ENCODE measurements around the gene PLAAT1.

PLAAT1 gene

GRCh38 chr3:193240850-193241706, at the start of gene PLAAT1:
TSS of gene PLAAT1 (plus strand) at chr3:193241222. CDS start at chr3:193255651, 14,429 bp downstream.
- DNase-seq (ENCODE audit: low read depth): no peak

GRCh38 chr3:193194371-193194770, 46.7 kb upstream of the PLAAT1 start:
- no peak for DNase-seq (ENCODE audit: low read depth)

- DNase-seq (ENCODE audit: low read depth): no peak
These were observed 44.3 kb upstream of the PLAAT1 start for GRCh38 chr3:193196746-193197145.

GRCh38 chr3:193207290-193208273, 33.4 kb upstream of the PLAAT1 start:
- DNase-seq (ENCODE audit: low read depth): no peak

GRCh38 chr3:193210618-193211017, 30.4 kb upstream of the PLAAT1 start:
- no peak for DNase-seq (ENCODE audit: low read depth)

DNA sequence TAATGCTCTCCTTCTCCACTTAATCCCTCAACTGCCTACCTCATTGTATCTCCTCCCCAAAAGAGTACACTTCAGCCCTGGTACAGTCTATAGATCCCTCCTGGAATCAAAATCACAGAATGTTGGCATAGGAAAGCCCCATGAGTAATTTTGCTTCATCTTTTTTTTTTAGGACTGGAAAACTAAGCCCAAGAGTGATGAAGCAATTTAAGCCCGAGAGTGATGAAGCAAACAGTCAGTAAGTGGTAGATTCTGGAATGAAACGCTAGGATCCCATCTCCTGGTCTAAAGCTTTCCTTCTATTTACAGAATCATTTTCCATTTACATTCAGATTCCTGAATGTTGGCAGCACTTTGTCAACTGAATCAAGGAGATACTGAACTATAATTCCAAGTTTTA, 29.8 kb upstream of the PLAAT1 start:
- no peak for DNase-seq (ENCODE audit: low read depth)

DNA sequence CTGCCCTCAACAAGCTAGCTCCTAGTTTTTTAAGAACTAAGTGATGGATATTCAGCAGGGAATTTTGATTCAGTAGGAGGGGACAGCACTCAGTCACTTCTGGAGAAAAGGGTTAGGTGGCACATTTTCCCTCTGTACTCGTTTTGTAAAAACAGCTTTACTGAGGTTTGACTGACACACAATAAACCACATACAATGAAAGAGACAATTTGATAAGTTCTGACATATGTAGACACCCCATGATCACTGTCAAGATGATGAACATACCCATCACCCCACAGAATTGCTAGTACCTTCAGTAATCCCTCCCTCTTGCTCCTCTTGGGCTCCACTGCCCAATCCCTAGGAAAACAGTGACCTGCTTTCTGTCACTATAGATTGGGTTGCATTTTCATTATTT, 29.0 kb upstream of the PLAAT1 start:
- DNase-seq (ENCODE audit: low read depth): no peak

DNA sequence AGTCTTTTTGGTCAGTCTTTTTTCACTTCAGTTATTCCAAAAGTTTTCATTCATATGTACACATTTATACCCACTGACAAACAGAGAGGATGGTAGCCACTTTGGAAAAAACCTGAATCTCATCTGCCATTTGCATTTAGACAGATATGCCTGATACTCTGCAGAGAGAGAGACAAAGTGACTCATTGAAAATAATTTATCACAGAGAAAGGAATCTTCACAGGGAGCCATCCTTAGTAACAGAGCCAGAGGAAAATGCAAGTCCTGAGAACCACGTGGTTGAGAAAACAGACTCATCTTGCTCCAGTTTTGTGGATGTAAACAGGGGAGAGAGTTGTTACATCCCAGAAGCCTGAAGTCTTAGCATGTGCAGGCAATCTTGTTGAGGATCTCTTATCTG, 28.2 kb upstream of the PLAAT1 start:
- DNase-seq (ENCODE audit: low read depth): no peak

GRCh38 chr3:193214445-193214844, 26.6 kb upstream of the PLAAT1 start:
- no peak for DNase-seq (ENCODE audit: low read depth)

GRCh38 chr3:193225302-193226125, 15.5 kb upstream of the PLAAT1 start:
- no peak for DNase-seq (ENCODE audit: low read depth)

DNA sequence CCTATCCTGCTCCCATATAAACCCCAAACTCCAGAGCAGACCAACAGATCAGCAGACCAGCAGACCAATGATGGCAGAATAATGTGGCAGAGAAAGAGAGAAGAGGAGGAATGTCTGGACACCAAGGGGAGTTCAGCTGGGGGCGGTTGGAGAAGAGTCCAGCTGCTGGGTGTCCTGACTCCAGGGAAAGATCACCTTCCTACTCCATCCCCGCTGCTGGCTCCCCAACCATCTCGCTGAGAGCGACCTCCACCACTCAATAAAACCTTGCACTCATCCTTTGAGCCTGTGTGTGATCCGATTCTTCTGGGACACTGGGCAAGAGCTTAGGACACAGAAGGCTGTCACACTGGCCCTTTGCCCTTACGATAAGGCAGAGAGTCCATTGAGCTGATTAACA, 12.8 kb upstream of the PLAAT1 start:
- DNase-seq (ENCODE audit: low read depth): no peak

DNA sequence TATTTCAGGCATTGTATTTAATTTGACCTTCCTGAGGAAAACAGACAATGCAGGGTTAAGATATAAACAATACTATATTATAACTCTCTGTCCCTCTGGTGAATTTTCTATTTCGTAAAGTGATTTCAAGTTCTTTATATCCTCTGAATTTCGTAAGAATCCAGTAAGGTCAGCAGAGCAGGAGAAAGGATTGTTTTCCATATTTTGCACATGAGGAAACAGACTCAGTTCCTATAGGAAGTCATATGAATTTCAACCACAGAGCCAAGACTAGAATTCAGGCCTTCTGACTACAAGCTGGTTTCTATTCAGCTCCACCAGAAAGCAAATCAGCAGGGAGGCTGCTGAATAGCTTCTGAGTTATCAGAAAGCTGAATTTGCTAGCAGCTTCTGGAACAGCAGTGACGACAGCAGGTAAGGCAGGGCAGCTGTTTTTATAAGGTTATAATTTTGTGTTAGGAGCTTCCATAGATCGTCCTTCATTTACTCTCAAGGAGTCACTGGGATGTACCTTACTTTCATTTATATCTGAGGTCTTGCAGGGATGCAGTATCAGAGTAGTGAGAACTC, 11.1 kb upstream of the PLAAT1 start:
- no peak for DNase-seq (ENCODE audit: low read depth)

DNA sequence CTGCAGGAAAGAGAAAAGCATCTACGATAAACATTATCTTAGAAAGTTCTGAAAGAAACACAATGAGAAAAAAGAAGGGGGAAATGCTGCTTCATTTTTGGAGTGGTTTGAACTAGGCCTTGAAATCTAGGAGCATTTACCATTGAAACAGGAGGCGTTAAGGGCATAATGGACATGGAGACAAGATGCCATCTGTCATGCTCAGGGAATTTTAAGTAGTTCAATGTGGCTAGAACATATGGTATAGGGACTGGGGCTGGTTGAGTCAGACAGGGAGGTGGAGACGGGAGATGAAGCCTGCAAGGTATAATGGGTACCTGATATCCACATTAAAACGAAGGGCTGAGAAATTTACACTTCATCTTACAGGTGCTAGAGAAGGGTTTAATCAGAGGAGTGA, 10.4 kb upstream of the PLAAT1 start:
- DNase-seq (ENCODE audit: low read depth): no peak

DNA sequence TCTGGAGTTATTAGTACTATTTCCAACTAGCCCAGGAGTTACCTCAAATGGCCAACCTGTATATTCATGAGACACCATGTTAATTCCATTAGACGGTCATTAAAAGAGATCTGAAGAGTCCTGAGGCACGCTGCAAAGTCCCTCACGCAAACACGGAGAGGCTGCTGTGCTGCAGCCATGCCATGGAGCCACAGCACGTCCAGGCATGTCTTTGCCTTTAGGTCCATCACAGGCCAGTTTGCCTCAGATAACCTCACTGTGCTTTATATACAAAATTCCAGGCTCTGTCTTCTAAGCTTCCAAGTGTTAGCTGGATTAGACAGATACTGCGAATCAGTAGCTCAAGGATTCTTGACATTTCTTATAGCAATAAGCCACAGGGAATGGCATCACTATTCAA, 9.8 kb upstream of the PLAAT1 start:
- no peak for DNase-seq (ENCODE audit: low read depth)

- DNase-seq (ENCODE audit: low read depth): no peak
These were observed 4.4 kb upstream of the PLAAT1 start for GRCh38 chr3:193236599-193236998.

DNA sequence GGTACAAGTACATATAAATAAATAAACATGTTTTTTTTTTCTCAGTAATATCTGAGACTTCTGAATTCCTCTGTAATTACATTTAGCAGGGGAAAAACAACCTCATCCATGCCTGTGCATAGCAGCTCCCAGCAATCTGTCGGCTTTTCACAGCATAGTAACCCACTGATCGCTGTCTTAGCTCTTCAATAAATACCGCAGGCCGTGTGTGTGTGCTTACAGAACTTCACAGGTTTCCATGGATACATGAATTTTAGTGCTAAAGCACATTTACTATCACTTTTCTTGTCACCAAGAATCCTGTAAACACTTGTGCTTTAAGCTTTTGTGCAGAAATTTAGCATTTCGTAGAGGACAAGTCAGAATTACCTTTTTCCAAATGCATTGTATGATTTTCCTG, 4.0 kb upstream of the PLAAT1 start:
- no peak for DNase-seq (ENCODE audit: low read depth)

DNA sequence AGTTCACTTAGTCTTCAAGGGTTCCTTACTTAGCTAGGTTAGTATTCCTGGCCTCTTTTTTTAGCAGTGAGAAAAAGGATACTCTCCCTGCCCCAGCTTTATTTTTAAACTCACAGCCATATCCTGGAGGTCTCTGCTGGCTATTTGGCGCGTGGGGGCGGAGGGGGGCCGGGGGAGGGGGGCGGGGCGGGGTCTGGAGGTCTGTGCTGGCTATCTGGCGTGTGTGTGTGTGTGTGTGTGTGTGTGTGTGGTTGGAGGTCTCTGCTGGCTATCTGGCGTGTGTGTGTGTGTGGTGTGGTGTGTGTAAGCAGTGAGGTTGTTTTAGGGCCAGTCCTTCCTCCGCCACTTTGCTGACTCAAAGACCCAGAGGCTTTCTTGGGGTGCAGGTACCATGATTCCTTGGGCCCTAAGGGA, 579 bp upstream of the PLAAT1 start:
- DNase-seq (ENCODE audit: low read depth): no peak

DNA sequence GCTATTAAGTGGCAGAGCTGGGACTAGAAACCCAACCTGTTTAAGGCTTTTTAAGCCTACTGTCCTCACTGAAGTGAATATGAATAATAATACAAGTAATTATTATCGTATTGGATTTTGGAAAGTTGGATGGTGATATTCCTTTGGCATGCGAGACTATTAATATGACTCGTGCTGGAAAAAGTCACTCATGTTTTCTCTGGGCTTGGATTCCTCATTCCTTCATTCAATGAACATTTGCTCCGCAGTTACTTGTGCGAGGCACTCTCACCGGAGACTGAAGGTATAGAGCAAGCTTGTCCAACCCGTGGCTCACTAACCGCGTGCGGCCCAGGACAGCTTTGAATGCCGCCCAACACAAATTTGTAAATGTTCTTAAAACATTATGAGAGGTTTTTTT, 694 bp downstream of the PLAAT1 start:
- DNase-seq (ENCODE audit: low read depth): no peak

GRCh38 chr3:193243571-193243970, 2.5 kb downstream of the PLAAT1 start:
- DNase-seq (ENCODE audit: low read depth): no peak

DNA sequence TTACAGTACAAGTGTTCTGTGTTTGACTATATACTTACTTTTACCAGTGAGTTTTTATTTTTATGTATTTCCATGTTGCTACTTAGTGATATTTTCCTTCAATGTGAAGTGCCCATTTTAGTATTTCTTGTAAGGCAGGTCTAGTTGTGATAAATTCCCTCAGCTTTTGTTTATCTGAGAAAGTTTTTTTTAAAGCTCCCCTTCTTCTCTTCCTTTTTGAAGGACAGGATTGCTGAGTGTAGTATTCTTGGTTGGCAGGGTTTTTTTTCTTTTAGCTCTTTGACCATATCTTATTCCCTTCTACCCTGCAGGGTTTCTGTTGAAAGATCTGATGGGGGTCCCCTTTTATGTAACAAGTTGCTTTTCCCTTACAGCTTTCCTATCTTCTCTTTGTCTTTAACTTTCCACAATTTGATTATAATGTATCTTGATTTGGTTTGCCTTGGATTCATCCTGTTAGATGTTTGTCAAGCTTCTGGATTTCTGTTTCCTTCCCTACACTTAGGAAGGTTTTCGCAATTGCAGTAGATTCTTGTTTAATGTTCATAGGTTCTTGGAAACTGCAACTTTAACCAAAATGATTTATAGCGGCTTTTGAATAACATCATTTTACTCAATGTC, 7.9 kb downstream of the PLAAT1 start:
- no peak for DNase-seq (ENCODE audit: low read depth)

- no peak for DNase-seq (ENCODE audit: low read depth)
These were observed 9.5 kb downstream of the PLAAT1 start for GRCh38 chr3:193250492-193250891.

Data from stimulated activated CD8-positive, alpha-beta memory T cell treated with anti-CD3 and anti-CD28 coated beads, Interleukin-4, amount 100 ng/mL, for 24 hours (primary cell).